HG03565 (cell line): ENCODE results near the gene CD226.
"Not testable (repeated sequence)": the region's sequence is repeated elsewhere in the genome, so short reads cannot be mapped to it uniquely, and the experiment has no call there.

Experiments
- ATAC-seq: cut with Tn5 transposase; IDR thresholded peaks from one replicate; pipeline ENCODE4 v1.9.1; 2021; ENCODE audit warnings: mild to moderate bottlenecking, moderate library complexity; ENCODE audit not compliant: unreplicated experiment

CD226 gene

GRCh38 chr18:69876490-69876889 is 71.2 kb downstream of the CD226 start:
- no peak for ATAC-seq

- no peak for ATAC-seq
These were observed 73.6 kb downstream of the CD226 start for GRCh38 chr18:69874058-69874457.

- no peak for ATAC-seq
These were observed 75.0 kb downstream of the CD226 start for GRCh38 chr18:69872661-69873060.

DNA sequence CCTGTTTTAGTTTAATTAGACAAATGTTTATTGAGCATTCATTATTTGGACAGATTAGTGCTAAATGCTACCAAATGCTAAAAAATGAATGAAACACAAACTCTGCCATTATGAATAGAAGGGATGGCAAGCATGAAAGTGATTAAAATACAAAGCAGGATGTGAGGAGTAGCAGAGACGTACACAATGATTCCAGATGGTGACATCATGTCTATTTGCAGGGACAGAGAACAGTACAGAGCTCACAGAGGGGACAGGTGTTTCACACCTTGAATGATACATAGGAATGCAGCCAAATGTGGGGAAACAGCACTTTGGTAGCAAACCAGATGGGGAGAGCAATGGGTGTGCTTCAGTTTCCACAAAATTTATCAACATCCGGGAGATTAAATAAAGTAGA is 76.3 kb downstream of the CD226 start:
- ATAC-seq, result no peak

- no peak for ATAC-seq
These were observed 76.9 kb downstream of the CD226 start for GRCh38 chr18:69870736-69871135.

GRCh38 chr18:69866212-69866611 is 81.5 kb downstream of the CD226 start:
- no peak for ATAC-seq

DNA sequence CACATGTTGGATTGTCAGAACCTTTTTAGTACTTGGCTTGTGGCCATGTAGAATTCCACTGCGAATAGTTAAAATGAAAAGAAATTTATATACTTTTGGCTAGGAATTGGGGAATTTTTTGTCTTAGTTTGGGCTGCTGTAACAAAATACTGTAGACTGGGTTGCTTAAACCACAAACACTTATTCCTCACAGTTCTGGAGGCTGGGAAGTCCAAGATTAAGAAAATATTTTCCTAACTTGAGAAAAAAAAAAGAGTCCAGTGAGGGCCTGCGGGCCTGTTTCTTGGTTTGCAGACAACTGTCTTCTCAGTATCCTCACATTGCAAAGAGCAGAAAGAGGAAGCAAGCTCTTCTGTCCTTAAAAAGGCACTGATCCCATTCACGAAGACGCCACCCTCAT is 81.9 kb downstream of the CD226 start:
- no peak for ATAC-seq

DNA sequence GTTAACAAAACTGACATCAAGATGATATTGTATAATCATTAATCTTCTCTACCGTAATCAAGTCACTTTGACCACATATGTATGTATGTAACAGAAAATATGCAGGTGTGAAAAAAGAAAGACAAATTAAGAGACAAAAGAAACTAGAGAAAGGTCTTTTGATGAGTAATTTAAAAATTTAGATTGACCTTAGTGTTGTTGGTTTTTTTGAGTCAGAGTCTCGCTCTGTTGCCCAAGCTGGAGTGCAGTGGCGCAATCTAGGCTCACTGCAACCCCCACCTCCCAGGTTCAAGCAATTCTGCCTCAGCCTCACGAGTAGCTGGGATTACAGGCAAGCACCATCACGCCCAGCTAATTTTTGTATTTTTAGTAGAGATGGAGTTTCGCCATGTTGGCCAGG is 82.9 kb downstream of the CD226 start:
- peak; percentile 78 for ATAC-seq

DNA sequence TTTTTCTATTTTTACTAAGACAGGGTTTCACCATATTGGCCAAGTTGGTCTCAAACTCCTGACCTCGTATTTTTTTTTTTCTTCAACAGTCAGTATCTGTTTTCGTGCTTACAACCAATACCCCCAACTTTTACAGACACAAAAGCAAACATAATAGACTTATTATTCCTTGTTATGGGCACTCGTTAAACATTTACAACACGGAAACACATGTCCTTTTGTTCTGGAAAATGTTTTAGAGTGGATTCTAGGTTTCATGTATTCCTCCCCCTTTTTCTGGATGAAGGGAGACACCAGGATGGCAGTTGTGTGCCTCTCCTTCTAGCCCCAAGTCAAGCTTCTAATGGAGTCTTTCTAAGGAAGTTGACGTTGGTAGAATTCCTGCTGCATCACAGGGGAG is 88.8 kb downstream of the CD226 start:
- ATAC-seq, result no peak

- no peak for ATAC-seq
These were observed 93.2 kb downstream of the CD226 start for GRCh38 chr18:69854455-69854854.

DNA sequence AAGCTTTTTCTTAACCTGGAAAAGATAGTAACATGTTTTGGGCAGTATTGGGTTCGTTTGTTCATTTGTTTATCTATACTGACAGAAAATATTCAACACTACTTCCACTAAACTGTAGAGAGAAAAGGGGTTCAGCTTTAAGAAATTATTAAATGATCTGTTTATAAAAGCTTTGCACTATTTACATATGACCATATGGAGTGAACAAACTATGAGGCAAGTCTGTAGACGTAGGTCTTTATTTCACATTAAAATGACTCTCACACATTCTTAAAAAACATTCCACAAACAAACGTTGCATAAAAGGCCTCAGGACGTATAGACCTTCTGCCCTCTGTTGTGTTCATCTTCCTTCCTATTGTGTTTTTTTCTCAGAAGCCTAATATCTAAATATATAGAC is 94.6 kb downstream of the CD226 start:
- ATAC-seq, result no peak

DNA sequence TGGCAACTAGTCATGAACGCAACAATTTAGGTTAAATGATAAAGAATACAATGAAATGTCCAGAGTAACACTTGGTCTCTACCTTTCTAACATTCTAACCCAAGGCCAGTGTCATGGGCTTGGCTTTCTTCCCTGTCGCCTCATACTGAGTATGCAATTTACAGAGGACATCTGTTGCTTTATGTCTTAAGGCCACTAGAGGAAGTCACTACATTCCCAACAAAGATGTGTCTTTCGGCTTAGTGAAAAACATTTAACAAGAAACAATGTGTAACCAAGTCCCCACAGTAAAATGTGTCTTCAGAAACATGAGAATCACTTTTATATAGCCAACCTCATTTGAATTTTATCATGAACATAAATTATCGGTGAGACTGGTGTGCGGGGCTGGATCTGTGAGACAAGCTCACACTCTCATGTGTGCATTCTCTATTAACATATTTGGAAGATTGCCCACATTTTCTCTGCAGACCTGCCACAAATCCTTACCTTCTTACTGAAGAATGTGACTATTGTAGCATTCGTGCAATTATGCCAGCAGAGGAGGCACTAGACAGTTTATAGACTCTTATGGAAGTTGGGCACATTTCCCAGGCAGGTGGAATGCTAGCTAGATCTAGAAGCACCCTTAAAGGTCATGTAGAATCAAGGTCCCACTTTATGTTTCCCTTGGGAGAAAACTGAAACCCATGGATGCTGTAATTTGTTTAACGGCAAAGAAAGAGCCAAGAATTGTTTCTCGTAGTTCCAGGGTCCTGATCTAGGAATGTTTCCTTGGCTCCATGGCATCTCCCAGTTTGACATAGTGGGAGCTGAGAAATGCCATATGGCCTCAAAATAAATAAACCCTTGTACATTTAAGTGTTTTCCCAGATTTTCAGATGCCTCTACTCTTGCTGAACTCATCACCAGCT is 101.8 kb downstream of the CD226 start:
- ATAC-seq, result no peak

- no peak for ATAC-seq
These were observed 103.0 kb downstream of the CD226 start for GRCh38 chr18:69844656-69845055.

DNA sequence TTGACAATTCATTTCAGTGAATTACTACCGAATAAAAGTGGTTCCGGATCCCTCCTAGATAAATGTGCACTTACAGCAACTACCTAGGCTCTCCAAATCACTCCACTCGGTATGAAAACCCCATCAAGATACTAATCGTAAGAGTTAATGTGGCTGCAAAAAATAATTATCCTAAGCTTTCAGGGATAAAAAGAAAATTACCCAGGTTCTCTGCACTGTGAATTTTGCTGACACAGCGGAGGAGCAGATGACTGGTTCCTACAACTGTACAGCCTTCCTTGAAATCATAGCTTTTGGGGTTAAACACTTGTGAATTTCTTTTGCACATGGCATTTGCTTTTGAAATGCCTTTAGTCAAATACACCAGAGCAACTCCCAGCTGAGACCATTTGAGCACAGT is 104.7 kb downstream of the CD226 start:
- no peak for ATAC-seq

GRCh38 chr18:69841117-69841516 is 106.6 kb downstream of the CD226 start:
- ATAC-seq, result no peak

DNA sequence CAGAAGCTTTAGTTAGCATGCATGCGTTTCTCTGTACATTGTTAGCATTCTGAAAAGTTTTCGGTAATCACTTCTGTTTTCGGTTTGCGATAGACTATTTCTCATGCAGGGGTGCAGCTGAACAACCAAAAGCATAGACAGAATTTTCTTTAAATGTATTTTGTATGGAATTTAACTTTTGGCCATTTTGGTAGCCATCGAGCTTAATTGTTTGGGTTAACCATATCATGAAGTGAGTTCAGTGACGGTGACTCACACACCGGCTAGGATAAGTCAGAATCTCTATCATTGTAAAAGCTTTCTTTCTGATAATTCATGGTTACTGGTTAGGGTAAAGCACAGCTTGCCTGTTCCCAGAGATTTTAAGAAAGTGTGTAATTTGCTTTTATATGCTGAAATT is 107.2 kb downstream of the CD226 start:
- ATAC-seq, result no peak

GRCh38 chr18:69840001-69840400 is 107.7 kb downstream of the CD226 start:
- no peak for ATAC-seq

GRCh38 chr18:69839497-69839896 is 108.2 kb downstream of the CD226 start:
- no peak for ATAC-seq

- ATAC-seq, result no peak
These were observed 108.9 kb downstream of the CD226 start for GRCh38 chr18:69838620-69839411.

- ATAC-seq, result no peak
These were observed 109.7 kb downstream of the CD226 start for GRCh38 chr18:69838003-69838402.

- not testable (repeated sequence) for ATAC-seq
These were observed 112.7 kb downstream of the CD226 start for GRCh38 chr18:69834980-69835379.

GRCh38 chr18:69830189-69830588 is 117.5 kb downstream of the CD226 start:
- ATAC-seq, result no peak
